HG03469 (cell line): Measurements from ENCODE around the gene TOMM34.

Experiments used
- ATAC-seq: cut with Tn5 transposase; IDR thresholded peaks from one replicate; pipeline ENCODE4 v1.9.1; 2021; ENCODE audit warnings: mild to moderate bottlenecking, moderate library complexity, moderate number of reproducible peaks; ENCODE audit not compliant: unreplicated experiment

The TOMM34 gene

DNA sequence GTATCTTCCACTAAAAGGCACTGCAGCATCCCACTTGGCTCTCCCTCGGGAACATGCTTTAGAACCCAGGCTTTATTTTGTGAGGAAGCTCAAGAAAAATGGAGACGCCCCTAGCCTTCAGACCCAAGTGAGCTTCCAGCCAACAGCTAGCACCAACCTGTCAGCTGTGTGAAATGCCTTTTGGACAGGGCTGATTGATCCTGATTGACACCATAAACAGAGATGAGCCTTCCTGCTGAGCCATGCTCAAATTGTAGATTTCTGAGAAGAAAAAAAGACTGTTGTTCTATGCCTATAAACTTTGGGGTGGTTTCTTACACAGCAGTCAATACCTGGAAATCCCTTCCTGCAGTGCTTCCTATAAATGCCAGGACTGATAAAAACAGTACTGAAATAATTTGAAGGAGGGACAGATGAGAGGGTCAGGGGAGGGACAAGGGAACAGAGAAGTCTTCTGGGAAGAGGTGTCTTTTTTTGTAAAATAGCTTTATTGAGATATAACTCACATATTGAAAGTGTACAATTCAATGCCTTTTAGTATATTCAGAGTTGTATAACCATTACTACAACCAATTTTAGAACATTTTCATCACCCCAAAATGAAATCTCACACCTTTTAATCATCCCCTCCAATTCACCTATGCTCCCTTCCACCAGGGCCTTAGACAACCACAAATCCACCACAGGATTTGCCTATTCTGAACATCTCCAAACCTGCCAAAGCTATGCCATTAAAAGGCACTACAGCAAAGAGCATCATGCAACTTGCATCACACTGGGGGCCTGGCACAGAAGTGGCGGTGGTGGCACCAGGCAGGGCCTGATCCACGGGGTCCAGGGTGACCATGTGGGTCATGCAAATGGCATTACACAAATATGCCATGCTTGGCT is 3.4 kb upstream of the TOMM34 start:
- no peak for ATAC-seq

DNA sequence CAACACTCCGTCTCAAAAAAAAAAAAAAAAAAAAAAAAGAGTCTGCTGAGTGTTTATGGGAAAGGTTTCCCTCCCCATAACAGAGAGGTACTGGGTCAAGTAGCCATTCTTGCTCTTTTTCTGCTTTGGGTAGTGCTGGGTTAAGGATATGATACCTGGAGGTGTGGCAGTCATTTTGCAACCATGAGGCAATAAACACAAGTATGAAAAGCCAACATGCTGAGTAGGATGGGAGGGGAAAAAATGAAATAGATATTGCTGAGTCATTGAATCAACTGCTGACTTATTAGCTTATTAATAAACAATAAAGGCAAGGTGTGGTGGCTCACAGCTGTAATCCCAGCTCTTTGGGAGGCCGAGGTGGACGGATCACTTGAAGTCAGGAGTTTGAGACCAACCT is 2.3 kb upstream of the TOMM34 start:
- no peak for ATAC-seq

DNA sequence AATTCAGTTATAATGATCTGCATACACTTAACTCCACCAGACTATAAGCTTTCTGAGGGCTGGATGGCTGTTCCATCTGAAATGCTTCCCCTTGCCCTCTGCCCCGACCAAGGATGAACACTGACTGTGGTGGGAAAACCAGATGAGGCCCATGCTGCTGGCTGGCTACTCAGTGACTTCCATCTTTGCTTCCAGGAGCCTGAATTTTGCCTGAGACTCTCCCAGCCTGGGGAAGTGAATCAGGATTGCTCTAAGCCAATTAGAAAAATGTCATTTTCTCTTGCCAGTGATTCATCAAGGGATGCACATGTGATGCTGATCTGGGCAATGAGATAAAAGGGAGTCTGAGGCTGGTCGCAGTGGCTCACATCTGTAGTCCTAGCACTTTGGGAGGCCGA is 1.7 kb upstream of the TOMM34 start:
- no peak for ATAC-seq

DNA sequence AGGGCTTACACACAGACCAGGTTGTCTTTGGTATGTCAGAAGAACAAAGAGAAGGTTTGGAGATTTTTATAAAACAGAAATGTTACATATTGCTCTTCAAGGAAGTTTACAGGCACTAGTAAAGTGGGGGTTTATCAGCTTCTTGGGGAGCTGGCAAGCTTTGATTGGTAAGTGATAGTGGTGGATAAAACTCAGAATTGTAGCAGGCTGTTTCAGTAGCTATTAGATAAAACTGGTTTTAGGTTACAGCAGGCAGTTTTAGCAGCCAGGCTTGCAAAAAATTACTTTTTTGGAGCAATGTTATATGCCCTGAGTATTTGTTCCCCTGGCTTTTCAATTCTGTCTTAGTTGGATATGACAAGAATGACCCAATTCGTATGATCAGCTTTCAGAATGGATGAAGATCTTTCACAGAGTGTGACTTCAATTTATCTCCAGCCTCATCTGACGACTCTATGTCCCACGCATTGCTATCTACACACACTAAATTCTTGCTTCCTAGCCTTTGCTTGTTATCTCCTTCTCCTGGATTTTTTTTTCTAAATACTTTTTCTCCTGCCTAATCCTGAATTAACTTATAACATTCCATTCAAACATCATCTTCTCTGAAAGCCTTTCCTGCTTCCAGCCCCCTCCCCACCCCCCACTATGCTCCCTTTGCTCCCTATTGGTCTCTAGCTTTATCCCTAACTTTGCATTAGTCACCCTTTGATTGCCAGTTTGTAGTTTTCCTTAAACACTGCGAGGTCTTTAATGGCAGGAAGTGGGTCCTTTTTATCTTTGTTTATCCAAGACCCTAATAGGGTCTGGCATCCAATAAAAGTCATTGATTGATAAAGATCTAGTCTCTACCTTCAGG is 1.0 kb upstream of the TOMM34 start:
- ATAC-seq = no peak

DNA sequence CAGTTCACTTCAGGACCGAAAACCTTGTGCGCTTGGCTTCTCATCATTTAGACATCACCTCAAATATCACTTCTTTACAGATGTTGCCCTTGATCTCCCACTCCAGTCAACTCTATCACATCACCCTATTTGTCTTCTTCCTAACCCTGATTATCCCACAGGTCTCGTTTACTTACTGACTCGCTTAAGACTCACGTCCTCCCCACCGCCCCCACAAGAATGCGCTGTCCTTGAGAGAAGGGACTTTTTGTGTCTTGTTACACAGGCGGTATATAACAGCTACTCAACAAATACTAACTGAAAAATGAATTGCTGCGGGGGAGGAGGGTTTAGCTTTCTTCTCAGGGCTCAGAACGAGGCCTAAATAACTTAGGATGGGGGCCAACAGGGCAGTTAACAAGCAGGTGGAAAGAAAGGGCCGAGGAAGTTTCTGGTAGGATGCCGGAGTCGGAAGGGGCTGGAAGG is 527 bp downstream of the TOMM34 start:
- no peak for ATAC-seq

DNA sequence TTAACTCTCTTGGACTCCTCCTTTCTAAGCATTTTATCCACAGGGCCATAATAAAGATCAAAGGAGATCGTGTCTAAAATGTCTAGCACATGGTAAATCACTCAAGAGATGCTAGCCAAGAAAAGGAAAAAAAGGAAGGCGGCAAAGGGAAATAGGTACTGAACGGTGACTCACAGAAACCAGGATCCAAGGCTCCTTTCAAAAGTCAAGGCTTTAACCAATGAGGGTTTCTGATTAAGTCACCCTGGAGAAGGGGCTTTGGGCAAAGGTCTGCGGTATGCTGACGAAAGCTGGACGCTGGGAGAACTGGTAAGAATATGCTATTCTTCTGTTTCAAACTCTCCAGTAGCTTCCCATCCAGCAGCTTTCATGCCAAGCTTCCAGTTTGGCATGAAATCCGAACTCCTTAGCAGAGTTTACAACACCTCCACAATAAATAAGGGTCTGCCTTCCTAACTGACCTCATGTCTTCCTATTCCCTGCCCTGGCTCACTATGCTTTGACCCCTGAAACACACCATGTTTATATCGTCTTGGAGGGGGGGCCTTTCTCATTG is 1.0 kb downstream of the TOMM34 start:
- ATAC-seq = no peak

DNA sequence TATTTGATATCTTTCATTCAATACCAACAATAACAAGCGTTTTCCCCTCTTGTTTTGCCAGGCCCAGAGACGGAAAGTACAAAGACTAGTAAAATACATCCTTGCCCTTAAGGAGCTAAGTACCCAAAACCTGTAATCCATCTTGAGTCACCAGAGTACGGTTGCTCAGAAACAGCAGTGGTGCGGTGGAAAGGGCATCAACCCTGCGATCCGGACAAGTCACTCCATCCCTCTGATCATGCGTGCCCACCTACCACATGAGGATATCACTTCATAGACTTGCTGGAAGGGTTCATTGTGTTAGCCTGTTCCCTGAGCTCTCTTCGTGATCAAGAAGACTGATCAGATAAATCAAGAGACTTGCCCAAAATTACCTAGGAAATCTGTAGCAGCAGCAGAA is 1.9 kb downstream of the TOMM34 start:
- no peak for ATAC-seq

DNA sequence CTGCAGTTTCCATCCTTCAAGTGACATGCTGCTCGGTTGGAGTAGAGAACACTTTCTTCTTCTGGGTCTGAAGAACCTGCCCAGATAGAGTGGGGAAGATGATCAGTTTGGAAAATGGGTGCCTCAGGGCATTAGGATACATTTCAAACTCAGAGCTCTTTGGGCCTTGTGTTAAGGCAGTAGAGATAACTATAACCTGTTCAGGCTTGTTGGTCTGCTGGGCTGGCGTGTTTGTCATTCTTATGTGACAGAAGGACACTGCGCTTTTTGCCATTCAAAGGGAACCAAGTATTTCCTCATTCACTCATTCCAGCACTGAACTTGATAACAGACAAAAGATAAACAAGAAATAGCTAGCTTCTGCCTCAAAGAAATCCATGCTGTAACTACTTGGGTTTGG is 3.8 kb downstream of the TOMM34 start:
- ATAC-seq = no peak

DNA sequence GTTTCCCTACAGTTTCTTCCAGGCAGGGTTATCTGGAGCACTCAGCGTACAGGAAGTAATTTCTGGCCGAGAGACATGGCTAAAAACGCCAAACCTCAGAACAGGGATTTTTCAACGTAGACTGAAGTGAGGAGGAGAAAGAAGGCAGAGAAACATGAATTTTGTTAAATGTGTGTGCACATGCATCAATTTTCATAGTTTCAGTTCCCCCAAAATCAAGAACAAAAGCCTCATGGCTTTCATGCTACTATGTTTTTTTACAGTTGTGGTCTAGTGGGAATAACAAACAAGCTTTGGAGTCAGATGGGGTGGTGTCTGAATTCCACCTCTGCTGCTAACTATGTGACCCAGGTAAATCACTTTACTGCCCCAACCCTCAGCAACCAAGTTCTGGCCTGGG is 4.9 kb downstream of the TOMM34 start:
- no peak for ATAC-seq

DNA sequence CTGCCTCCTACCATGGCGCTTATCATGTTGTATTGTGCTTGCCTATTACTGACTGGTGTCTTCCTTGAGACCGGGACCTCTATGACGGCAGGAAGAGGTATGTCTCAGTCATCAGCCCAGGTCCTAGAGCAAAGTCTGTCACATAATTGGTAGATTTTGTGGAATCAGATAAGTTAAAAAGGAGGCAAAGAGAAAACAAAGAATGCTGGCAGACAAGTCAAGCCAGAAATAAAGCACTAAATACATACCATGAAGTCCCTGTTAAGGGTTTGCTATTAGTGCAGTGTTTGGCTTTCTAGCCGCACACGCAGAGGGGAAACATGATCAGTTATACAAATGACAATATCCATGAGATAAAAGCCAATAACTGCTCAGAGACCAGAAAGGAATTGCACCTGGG is 6.0 kb downstream of the TOMM34 start:
- ATAC-seq = no peak

DNA sequence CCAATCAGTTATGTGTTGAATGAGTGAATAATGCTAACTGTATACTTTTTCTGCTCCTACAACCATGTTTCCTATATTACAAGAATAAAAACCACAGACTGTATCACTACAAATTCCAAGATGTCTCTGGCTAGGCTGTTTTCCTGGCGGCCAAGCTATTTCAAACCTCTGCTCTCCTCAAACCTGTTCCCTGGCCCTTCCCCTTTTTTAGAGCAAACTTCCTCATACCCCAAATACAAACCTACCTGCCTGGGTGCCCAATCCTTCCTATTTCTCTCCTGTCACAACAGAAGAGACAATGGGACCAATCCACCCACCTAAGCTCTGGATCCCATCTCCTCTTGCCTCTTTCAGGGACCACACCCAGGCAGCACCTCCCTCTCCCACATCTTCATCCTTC is 7.5 kb downstream of the TOMM34 start:
- ATAC-seq = no peak

DNA sequence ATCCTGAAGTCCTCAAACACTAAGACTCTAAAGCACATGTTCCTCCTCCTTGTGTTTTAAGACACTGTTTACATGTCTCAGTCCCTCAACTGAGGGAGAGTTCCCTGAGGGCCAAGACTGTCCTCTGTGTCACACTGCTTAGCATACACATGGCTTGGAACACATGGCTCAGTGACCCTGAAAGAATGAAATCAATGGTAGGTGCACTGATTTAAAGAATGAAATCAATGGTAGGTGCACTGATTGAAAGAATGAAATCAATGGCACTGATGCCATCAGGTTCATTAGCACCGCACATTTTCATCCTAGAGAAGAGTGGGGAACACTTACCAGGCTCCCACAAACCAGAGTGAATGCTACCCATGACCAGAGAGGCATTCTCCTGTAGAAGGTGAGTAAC is 9.8 kb downstream of the TOMM34 start:
- no peak for ATAC-seq

DNA sequence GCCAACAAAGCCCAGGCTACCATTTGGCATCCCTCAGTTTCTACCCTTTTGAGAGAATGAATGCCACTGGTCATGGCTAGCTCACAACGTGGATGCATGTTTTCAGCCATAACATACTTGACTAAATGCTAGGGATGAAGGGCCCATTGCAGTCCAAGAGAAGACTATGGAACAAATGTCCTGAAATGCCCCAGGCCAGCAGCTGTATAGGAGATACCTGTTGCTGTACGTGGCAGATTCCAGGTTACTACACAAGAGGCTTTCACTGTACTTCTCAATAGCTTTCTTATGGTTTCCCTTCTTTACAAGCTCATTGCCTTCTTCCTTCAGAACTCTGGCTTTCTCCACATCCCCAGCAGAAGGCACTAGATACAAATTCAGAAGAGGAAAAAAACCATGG is 11.7 kb downstream of the TOMM34 start:
- ATAC-seq = no peak

DNA sequence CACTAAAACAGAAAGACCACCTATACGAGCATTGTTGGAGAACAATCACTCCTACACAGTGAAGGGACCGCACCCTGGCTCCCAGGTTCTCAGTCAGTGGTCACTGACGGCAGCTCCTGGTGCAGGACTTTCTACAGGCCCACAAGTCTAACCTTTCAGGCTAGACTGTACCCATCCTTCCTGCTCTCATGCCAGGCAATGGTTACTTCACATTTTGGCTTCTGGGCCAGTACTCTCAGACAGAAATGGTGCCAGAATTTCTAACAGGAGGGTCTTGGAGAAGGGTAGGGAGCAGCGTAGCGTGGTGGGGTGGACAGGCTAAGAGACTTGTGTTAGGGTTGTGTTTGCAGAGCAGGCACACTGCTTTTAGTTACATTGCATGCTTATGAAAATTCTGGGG is 12.1 kb downstream of the TOMM34 start:
- ATAC-seq = no peak

DNA sequence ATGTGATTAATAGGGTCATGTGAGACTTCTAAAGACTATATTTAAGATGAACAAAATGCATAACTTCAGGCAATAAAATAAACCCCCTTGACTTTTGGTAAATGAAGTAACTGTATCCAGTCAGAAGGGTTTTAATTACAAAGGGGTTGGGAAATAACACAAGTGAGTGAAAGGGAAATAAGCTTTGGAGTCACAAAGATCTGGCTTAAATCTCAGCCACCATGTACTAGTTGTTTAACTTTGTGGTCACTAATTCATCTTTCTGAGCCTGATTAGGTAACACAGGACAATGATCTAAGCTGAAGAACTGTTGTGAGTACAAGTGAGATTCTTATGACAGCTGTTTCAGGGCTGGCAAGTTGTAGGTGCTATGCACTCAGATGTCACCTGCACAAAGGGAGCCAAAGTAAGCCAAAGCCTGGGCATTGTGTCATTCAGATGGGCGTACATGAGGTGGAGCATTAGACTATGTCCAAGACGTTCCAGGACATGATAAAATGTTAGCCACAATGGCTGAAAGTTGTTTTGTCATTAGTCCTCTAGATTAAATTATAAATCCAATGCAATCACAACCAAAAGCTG is 13.8 kb downstream of the TOMM34 start:
- no peak for ATAC-seq

DNA sequence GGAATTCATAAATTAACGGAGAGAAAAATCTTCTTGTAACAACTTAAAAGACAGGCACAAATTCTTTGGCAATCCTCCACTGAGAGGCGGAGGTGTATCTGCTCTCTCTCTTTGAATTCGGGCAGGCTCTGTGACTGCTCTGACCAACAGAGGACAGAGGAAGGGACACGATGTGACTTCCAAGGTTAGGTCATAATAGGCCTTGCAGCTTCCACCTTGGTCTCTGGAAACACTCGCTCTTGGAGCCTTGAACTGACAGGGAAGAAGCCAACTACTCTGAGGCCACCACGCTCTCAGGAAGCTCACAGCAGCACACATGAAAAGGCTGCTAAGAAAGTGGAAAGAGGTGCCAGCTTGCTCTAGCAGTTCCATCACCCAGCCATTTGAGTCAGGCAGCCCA is 14.9 kb downstream of the TOMM34 start:
- ATAC-seq = no peak

DNA sequence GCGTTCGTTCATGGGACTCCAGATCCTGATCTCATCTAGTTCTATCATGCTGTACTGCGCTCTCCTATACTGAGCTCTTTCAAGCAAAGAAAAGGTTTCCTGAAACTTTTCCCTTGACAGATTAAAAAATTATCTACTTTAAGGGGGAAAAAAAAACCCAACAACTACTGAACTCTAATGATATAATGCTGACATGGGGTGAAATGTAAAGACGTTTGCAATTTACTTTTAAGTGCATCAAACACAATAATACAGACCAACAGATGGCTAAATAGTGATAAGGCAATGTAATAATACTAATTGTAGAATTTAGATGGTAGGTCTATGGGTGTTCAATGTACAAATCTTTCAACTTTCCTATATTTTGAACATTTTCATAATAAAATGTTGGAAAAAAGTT is 16.4 kb downstream of the TOMM34 start:
- no peak for ATAC-seq

DNA sequence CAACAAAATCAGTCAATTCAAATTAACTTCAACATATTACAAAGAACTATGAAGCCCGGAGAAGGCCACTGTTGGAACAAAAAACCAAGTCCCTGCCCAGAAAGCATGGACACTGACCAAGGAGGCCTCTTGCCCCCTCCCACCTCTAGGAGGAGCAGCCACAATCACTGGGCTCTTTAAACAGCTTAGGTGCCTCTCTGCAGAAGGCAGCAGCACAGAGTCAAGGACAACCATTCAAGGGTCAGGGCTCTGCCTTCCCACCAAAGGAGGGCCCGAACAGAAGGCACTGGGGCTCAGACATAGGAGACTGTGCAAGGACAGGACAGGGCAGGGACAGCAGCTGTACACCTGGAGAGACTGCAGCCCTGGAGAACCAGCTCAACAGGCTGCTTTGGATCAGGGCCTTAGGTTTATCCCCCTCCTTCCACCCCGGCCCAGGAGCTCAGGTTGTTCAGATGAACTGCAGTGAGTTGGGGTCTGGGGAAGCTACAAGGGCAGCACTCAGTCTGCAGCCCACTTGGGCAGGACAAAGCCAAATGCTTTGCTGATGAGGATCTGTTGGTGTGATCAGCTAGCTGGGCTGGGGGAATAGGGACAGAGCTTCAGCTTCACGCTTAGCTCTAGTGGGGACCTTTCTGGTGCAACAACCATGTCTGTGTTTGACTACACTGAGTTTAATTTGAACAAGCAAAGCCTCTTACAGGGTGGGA is 17.8 kb downstream of the TOMM34 start:
- no peak for ATAC-seq

DNA sequence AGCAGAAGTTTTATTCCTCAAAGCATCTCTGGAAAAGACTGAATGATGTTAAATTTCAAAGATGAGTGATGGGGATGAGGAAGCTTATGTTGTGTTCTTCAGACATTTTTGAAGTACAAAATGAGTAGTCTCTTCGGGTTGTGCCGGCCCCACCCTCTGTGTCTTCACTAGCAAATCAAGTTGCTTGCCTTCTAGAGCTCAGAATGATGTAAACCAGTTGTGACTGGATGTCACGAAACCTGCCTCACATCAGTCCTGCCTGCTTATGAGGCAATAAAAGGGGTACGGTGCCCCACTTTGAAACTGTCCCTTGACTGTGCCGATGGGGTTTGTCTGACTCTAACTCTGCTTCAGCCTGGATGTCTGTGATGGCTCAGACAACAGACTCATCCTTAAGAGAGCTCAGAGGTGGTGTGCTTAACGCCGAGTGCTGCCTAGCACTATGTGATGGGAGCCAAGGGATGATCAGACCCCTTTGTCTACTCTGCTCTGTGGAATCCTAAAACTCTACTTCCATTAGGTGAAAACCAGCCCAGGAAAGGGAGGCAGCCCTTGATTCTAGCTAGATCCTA is 19.0 kb downstream of the TOMM34 start:
- ATAC-seq = no peak

DNA sequence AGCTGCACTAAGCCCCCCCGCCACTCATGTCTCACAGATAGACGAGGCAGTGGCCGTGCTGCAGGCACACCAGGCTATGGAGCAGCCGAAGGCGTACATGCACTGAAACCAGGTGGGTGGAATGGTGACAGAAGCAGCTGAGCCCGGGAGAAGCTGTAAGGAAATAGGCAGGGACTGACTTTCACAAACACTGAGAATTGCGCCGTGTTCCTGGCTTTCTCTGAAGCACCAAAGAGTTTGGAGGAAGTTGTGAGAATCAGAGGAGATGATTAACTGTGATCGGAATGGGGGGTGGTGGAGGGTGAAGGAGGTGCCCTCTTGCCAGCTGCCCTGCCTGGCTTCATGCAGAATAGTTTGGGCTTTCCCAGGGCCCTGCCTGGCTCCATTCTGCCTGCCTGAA is 21.6 kb downstream of the TOMM34 start:
- ATAC-seq = no peak
